D341Med (cell line): Measurements from ENCODE around the gene CAP1.
"Not testable (repeated sequence)": the region's sequence is repeated elsewhere in the genome, so short reads cannot be mapped to it uniquely, and the experiment has no call there.

Experiments
- DNase-seq: peaks from one replicate; pipeline ENCODE4 v3.0.0; 2012; ENCODE audit warnings: low spot score

The CAP1 gene, protein sequence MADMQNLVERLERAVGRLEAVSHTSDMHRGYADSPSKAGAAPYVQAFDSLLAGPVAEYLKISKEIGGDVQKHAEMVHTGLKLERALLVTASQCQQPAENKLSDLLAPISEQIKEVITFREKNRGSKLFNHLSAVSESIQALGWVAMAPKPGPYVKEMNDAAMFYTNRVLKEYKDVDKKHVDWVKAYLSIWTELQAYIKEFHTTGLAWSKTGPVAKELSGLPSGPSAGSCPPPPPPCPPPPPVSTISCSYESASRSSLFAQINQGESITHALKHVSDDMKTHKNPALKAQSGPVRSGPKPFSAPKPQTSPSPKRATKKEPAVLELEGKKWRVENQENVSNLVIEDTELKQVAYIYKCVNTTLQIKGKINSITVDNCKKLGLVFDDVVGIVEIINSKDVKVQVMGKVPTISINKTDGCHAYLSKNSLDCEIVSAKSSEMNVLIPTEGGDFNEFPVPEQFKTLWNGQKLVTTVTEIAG

DNA sequence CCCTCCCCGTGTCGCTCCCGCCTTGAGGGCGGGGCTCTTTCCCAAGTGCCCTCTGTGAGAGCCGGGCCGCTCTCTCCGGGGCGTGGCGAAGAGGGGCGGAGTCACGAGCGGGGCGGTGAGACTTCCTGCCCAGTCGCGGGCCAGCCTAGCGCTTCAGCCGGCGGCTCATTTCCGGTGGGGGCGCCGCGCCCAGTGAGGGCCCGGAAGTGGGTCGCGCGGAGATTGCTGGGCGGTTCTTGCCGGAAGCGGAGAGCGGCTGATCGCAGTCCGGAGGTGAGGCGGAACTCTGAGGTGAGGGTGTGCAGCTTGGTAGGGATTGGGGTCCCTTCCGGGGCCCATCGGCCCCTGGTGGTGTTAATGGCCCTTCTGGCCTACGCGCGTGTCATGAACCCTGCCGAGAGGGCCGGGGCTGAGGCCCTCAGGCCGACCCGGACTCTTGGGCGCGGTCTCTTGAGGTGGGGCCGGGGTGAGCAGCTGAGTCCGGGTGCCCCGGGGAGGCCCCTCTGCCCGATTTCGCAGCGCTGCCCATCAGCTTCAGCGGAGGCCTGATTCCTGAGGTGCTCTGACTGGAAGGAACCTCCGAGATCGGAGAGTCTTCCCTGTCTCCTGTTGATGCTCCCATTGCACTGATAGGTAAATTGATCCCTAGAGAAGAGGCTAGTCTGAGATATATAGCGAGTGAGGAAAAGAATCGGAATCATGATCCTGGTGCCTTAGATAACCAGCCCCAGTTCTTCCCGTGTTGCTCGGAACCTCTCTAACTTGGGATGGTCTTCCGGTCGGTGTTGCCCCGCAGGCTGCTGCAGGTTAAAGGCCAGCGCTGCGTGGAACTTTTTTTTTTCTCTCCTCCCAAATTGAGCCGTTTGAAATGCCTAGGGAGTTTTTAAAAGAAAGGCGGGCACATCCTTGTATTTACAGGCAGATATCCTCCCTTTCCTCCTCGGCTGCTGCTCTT is at the start of gene CAP1:
Gene CAP1 (plus strand): TSS at position 219 of the 955 bp plus-strand sequence. CDS start 18,618 bp downstream, outside the sequence.
- DNase-seq: peak; percentile 98

DNA sequence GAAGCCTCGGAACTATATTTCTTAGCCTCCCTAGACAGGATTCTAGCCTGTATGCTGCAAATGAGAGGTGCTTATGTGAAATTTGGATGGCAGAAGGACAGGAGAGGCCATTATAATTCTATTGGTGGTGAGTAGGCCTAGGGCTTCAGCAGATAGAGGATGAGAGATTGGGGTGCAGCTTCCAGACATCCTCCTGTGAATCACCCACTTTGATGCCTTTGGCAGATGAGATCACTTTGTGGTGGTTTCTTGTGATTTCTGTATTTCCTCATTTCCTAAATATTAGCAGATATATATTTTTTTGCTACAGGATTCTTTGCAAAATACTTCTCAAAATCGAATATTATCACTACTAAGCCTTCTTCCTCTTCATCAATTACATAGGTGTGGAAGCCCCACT is 48.3 kb upstream of the CAP1 start:
- DNase-seq: no peak

DNA sequence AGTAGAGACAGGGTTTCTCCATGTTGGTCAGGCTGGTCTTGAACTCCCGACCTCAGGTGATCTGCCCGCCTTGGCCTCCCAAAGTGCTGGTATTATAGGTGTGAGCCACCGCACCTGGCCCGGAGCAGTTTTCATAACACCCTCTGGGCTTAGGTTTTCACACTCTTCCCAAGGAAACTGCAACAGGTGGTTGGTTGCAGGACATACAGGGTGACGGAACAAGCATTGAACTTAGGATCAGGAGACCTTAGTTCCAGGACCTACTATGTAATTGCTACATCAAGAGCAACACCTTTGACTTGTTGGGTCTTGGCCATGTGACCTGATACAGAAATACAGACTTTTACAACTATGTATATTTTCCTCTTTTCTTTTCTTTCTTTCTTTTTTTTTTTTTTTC is 47.6 kb upstream of the CAP1 start:
- DNase-seq: no peak

DNA sequence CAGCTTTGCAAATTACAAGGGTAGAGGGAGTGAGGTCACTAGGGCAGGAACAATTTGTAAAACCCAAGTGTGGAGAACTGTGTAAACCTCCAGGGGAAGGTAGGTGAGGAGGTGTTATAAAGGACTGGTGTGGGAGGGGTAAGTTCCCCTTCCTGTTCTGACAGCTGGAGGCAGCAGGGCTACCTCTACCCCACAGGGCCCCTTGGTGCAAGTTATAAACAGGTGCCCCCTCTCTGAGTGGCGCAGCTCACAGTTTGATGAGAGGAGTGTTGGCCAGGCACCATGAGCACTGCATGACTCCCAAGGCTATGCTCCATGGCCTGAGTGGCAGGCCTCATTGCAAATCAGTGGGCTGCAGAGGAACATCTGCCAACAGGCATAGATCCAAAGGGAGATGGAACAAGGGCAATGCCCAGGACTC is 44.5 kb upstream of the CAP1 start:
- DNase-seq: no peak

DNA sequence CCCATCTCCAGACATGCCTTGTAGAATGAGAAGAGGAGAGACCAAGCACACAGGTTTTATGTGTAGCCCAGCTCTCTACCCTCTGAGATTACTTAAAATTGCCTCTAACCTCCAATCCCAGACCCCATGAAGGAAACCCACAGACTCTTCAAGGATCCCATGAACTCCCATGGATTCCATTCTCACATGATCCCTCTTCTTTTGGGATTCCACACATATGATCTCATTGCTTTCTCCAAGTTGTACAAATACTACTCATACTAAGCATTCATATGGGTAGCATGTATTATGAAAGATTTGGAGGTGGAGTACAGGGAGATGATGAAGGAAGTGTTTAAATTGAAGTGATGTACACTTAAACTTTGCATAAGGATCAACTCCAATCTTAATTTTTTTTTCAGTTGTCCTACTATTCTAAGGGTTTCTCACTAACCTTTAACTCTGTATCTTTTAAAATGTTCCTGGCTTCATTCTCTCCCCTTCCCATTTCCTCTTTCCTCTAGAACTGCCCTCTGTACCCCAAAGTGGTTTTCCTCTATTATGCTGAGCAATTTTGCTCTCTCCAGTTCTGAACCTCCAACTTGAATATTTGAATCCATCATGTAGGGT is 44.0 kb upstream of the CAP1 start:
- no peak for DNase-seq

DNA sequence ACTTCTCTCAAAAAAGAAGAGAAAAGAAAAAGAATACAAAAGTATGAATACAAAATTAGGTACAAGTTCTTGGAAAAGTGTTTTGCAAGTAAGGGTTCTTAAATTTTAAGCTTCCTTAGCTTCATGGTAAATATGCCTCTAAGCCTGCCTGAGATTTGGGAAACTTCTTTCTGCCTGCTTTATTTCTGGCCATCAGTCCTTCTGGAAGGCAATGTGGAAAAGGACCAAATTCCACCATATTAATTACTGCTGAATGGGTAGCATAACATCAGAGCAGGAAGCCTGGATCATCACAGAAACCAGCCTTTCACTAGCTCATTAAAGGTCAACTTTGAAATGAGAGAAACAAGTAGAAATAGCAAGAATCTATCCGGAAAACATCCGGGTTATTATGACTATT is 39.1 kb upstream of the CAP1 start:
- DNase-seq: no peak

DNA sequence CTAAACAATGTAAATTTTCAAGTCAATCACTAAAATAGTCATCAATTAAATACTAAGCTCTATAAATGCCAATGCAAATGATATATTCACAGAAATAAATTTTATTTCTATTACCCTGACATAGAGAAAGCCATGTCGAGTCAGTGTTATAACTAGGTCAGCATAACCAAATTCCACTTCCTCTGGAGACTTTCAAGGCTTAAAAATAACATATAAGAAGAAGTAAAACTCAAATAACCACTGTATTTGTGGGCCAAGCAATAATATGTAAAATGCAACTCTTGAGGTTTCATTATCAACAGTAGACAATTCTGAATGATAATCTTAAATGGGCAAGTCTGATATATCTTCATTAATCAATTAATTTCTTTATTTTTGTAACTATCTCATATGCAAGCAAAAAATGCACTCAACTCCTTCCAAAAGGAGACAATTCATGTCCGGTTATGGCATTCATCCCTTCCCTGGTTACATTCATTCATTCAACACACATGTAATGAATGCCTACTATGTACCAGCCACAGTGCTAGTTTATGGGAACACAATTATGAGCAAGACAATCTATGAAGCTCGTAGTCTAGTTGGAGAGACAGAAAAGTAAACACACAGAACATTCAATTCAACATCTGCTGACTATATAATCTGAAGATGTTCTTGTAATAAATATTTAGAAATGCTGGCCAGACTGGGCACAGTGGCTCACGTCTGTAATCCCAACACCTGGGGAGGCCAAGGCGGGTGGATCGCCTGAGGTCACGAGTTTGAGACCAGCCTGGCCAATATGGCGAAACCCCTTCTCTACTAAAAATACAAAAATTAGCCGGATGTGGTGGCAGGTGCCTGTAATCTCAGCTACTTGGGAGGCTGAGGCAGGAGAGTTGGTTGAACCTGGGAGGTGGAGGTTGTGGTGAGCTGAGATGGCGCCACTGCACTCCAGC is 37.1 kb upstream of the CAP1 start:
- no peak for DNase-seq

DNA sequence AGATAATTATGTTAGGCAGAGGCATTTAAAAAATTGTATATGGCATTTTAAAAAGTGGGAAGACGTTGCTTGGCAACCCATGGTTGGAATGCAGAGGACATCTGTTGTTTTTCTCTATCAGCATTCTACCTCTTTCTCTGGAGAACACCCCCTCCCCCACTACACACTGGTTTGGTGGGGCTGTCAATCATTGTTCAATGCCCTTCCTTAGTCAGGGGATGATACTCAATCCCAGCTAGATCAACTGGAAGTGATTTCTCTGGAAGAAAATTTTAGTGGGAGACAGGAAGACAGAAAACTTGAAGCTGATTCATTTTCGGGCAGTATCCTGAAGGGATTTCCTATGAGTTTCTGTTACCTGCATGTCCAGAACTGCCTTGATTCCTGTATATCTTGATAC is 35.7 kb upstream of the CAP1 start:
- no peak for DNase-seq

DNA sequence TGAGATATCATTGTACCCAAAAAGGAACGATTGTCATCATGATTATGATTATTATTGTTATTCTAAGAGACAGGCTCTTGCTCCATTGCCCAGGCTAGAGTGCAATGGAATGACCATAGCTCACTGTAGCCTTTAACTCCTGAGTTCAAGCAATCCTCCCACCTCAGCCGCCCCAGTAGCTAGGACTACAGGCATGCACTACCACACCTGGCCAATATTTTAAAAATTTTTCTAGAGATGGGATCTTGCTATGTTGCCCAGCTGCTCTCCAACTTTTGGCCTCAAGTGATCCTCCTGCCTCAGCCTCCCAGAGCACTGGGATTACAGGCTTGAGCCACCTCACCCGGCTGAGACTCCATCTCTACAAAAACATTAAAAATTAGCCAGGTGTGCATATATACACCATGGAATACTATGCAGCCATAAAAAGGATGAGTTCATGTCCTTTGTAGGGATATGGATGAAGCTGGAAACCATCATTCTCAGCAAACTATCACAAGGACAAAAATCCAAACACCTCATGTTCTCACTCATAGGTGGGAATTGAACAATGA is 33.0 kb upstream of the CAP1 start:
- not testable (repeated sequence) for DNase-seq

DNA sequence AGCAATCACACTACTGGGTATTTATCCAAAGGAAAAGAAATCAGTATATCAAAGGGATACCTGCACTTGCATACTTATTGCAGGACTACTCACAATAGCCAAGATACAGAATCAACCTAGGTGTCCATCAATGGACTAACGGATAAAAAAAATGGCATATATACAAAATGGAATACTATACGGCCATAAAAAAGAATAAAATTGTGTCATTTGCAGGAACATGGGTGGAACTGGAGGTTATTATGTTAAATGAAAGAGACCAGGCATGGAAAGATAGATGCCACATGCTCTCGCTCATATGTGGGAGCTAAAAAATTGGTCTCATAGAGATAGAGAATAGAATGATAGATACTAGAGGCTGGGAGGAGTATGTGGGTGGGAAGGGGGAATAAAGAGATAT is 29.3 kb upstream of the CAP1 start:
- DNase-seq: no peak

DNA sequence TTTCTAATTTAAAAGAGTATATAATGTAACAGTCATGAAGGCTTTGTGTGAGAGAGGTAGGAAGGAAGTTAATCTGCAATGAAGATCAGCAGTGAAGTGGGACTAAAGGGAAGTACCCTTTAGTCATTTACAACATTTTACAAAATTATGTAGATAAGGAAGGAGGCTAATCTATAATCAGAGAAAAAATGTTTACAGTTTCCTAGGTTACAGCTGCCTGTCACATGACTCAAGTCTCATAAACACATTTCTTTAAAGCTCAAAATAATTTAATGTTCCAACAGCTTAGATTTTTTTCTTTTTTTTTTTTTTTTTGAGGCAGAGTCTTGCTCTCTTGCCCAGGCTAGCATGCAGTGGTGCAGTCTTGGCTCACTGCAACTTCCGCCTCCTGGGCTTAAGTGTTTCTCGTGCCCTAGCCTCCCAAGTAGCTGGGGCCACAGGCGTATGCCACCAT is 26.2 kb upstream of the CAP1 start:
- DNase-seq: no peak

DNA sequence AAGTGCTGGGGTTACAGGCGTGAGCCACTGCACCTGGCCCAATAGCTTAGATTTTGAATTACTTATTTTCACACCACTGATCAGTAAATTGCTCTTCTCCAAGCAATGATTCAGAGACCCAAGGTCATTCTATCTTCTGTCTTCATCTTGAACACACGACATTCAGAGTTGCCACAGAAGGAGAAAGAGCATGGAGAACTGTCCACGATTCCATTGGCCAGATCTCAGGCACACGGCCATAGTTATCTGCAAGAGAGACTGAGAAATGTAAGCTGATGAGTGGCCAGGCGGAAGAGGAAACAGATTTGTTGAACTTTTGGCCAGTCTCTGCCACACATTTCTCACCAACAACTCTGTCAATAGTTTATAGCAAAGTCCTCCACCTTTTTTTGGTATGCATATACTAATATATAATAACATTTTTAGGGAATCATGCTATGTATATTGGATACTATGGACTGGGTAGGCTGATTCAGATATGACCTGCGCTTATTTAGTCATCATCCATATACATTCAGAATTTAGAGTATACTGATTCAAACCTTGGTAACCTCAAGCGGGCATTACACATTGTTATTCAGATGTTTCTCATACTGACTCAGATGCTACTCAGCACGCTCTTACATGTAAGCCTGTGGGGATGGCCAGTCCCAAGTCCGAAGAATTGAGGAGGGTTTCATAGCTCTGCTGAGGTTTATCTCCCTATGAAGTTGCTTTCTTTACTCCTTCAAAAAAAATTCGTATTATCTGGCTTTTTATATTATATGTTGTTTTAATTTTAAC is 25.5 kb upstream of the CAP1 start:
- DNase-seq: no peak

DNA sequence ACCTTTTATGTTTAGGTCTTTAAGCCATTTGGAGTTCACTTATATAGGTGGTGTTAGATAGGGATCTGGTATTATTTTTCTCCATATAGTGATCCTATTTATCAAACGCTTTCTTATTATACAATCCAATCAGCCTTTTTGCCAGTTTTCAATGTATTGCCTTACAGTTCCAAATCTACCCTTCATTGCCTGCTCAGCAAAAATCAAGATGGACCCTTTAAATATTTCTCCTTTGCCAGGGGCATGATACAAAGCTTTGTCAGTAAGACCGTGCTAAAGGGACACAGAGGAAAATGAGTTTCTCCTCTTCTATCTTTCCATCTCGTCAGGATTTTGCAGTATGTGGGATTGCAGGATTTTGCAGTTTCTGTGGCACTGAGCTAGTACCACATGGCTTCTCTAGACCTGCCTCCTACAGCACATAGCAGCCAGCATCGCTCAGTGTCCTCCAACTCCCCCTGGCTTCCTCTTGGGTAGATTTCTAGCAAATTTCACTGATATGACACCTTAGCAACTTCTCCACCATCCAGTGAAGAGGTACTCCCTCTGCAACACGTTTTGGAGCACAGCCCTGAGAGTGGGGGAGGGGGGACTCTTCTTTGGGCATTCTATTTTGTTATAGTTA is 22.5 kb upstream of the CAP1 start:
- DNase-seq: no peak

DNA sequence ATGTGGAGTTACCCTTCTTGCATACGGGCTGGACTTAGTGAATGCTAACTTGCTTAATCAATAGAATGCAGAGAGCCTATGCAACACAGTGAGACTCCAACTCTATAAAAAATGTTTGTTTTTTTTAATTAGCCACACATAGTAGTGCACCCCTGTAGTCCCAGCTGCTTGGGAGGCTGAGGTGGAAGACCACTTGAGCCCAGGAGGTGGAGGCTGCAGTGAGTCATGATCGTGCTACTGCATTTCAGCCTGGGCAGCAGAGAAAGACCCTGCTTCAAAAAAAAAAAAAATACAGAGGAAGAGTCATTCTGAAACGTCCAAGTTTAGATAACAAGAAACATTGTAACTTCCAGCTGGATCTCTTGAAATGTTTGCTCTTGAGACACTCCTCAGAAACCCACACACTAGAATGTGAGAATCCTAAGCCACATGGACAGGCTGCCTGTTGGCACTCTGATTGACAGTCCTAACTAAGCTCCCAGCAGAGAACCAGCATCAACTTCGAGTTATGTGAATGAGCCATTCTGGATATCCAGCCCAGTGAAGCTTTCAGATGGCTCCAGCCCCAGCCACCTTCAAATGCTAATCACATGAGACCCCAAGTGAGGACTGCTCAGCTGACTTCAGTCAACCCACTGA is 20.0 kb upstream of the CAP1 start:
- no peak for DNase-seq

DNA sequence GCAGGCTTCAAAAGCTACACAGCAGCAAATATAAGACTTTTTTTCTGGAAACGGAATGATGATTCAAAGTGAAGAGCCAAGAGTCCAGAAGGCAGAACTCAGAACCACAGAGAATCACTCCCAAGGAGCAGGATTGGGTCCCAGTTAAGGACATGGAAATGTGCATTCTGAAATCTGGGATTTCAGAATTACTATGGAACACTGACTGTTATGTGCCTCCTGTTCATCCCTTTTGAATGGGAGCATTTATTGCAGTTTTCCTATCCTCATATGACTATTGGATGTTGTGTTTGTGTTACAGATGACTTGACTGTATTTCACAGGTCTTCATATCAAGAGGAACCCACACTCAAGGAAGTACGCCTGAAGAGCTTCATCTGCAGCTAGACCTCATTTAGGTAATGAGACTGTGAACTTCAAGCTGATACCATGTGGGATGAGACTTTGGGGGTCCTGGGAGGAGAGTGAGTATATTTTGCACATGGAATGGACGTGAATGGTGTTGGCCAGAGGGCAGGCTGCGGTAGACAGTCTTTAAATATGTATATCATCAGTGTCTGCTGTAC is 17.1 kb upstream of the CAP1 start:
- no peak for DNase-seq

DNA sequence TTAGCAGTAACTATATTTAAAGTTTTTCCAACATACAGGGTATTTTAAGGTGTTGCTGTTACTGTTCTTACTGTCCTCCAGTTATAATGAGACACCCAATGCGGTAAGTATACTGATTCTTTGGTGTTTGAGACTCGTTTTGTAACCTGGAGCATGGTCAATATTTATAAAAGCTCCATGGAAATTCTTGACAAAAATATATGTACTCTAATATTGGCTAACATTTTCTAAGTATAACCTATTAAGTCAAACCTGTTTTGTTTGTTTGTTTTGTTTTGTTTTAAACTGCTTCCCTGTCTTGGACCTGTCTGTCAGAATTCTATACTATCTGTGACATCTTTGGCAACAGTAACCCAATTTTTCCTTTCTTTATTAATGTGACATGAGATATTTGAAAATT is 15.9 kb upstream of the CAP1 start:
- no peak for DNase-seq

DNA sequence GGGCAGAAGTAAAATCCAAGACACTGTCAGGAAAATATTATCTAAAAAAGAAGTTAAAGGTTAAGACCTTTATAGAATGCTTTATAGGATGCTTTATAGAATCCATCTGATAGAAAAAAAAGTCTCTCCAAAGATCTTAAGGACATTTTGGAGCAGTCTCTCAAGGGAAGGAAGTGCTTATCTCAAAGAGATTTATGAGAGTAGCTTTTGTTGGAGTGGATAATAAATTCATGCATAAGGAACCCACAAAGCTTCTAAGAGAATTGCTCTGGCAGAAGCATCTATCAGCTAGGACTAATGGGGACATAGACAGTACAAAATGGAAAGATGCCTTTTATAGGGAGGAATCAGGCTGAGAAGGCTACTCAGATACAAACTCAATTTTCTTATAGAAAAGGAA is 12.9 kb upstream of the CAP1 start:
- DNase-seq: no peak

DNA sequence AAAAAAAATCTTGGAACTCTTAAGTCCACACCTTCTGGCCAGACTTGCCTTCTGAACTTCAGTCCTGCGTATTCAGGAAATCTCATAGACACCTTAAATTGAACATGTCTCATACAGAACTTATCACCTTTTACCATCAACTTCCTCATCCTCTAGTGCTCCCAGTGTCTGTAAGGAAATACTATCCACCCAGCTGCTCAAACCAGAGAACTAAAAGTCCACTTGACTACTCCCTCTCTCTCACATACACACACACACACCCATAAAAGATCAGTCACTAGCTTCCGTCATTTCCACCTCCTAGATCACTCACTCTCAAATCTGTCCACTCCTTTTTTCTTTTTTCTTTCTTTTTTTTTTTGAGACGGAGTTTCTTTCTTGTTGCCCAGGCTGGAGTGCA is 10.9 kb upstream of the CAP1 start:
- DNase-seq: no peak
